Measurements from ENCODE around the gene MICB.

GRCh38 chr6:31474871-31475286, 23.1 kb upstream of the MICB start:
- no peak for TF ChIP-seq CTCF (IDR thresholded peaks at IDR 0.05)
- no peak for TF ChIP-seq POLR2A (IDR thresholded peaks at IDR 0.05)
- no peak for TF ChIP-seq POLR2AphosphoS5 (IDR thresholded peaks at IDR 0.05)
- TF ChIP-seq EP300 (IDR thresholded peaks at IDR 0.05): no peak

Data from sigmoid colon (tissue), 4 donors.